Liver (tissue), 3 donors: ENCODE data around the gene FER.
"Not testable (repeated sequence)": the region's sequence is repeated elsewhere in the genome, so short reads cannot be mapped to it uniquely, and the experiment has no call there.

Experiments used
- CTCF ChIP-seq: fragments of 150-350 bp; IDR thresholded peaks from 2 replicates; pipeline ENCODE4 v1.5.1; 2017; ENCODE audit warnings: improper control_type of control experiment, low read depth, low read length; ENCODE audit not compliant: missing input control
- EGR1 ChIP-seq, 2 donors: IDR thresholded peaks; 2 replicates each; pipeline ENCODE4 v1.6.1; 2016 to 2018; ENCODE audit warnings: antibody characterized with exemption in 2 of 2, low read depth in 2 of 2
- MAX ChIP-seq: IDR thresholded peaks from 2 replicates; pipeline ENCODE4 v1.6.1; 2016; ENCODE audit warnings: antibody characterized with exemption
- RAD21 ChIP-seq, 2 donors: IDR thresholded peaks; 2 replicates each; pipeline ENCODE4 v1.6.1; 2016; ENCODE audit warnings: antibody characterized with exemption in 2 of 2, mild to moderate bottlenecking in 2 of 2
- REST ChIP-seq: IDR thresholded peaks from 2 replicates; pipeline ENCODE4 v1.6.1; 2016; ENCODE audit warnings: antibody characterized with exemption, mild to moderate bottlenecking
- SP1 ChIP-seq: IDR thresholded peaks from 2 replicates; pipeline ENCODE4 v1.6.1; 2018; ENCODE audit warnings: antibody characterized with exemption, mild to moderate bottlenecking
- TAF1 ChIP-seq: conservative IDR thresholded peaks from 2 replicates; pipeline ENCODE4 v1.6.1; 2016; ENCODE audit warnings: antibody characterized with exemption, mild to moderate bottlenecking
- donor health status: healthy.
- donor health status: healthy.

GRCh38 chr5:108899244-108899643 is 151.5 kb downstream of the FER start:
- not testable (repeated sequence) for TF ChIP-seq CTCF; TAF1; RAD21 (IDR thresholded peaks at IDR 0.05); MAX; EGR1 (IDR thresholded peaks at IDR 0.05; ENCODE audit: low read depth in 2 of 2); SP1; REST
